ENCODE results near the gene KRTAP10-1.

GRCh38 chr21:44525391-44526095, 14.5 kb downstream of the KRTAP10-1 start:
- TF ChIP-seq CTCF (conservative IDR thresholded peaks at IDR 0.05 in 1 of 2, IDR thresholded peaks at IDR 0.05 in 1 of 2; ENCODE audit: extremely low read depth in 1 of 2, insufficient read depth in 1 of 2, low read depth in 1 of 2, low read length in 2 of 2) (no peak), EZH2 (IDR thresholded peaks at IDR 0.05; ENCODE audit: borderline replicate concordance, low read length) (no peak)
